Activated CD4-positive, alpha-beta T cell treated with anti-CD3 and anti-CD28 coated beads, Interleukin-10, Interleukin-2, amounts not matched to agents 100 ng/mL and 50 ng/mL, durations not matched to agents 16 hours and 8 hours (primary cell): ENCODE data around the gene ATP5PB.

Experiments used
- DNase-seq: peaks from one replicate; pipeline ENCODE4 v3.0.0-alpha.2; 2020

Gene ATP5PB

DNA sequence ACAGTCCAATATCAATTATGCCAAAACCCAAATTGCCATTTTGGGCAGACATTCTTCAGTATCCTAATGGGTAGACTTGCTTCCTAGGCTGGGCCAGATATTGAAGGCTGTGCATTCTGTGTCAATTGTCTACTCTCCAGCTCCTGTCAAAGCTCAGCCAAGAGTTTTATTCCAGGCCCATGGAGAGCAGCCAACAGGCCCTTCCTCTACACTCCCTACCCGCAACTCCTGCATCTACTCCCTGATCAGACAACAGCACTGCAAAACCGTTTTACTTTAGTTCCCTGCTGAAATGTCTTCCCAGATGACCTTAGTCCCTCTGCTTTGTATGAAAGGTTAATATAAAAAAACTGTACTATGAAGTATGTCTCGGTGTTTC is 60.7 kb downstream of the ATP5PB start:
- DNase-seq: no peak

DNA sequence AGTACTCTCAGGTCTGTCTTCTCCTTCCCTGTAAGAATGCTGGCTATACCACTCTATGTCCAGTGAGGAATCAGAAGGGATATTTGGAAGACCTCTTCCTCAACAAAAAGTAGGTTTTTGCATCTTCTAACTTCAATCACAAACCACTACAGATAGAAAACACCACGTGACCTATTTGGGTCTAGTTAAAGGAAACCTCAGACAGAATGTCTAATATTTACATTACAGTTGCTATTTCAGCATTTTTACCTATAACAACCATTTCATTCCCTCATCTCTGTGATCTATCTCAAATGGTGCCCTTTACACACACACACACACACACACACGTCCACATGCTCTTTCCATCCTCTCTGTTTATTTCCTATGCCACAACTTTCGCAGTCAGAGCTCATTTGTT is 62.1 kb downstream of the ATP5PB start:
- DNase-seq: no peak
